Activated CD4-positive, alpha-beta T cell treated with anti-CD3 and anti-CD28 coated beads, Interleukin-2, Interleukin-6, amounts not matched to agents 100 ng/mL and 50 ng/mL, durations not matched to agents 16 hours and 8 hours (primary cell): ENCODE measurements around the gene FOXD4.
A peak's percentile ranks its signal among the peaks of the same experiment; 100 is the strongest.
"Not testable (repeated sequence)": the region's sequence is repeated elsewhere in the genome, so short reads cannot be mapped to it uniquely, and the experiment has no call there.

ENCODE experiments used
- DNase-seq: peaks from one replicate; pipeline ENCODE4 v3.0.0-alpha.2; 2020

Gene FOXD4

GRCh38 chr9:117995-118467 is at the start of gene FOXD4:
Gene FOXD4, minus strand, starts transcription at chr9:118417. Its CDS starts 298 bp downstream, at chr9:118119.
- not testable (repeated sequence) for DNase-seq

- not testable (repeated sequence) for DNase-seq
Observed at GRCh38 chr9:159871-160270, 41.7 kb upstream of the FOXD4 start.

- not testable (repeated sequence) for DNase-seq
Observed at GRCh38 chr9:151173-151572, 33.0 kb upstream of the FOXD4 start.

GRCh38 chr9:139880-140279 is 21.7 kb upstream of the FOXD4 start:
- not testable (repeated sequence) for DNase-seq

- peak; percentile 41 for DNase-seq
Observed at GRCh38 chr9:117144-117994, 848 bp downstream of the FOXD4 start.

GRCh38 chr9:116239-117077 is 1.8 kb downstream of the FOXD4 start:
- not testable (repeated sequence) for DNase-seq

- not testable (repeated sequence) for DNase-seq
Observed at GRCh38 chr9:115118-115451, 3.1 kb downstream of the FOXD4 start.

DNA sequence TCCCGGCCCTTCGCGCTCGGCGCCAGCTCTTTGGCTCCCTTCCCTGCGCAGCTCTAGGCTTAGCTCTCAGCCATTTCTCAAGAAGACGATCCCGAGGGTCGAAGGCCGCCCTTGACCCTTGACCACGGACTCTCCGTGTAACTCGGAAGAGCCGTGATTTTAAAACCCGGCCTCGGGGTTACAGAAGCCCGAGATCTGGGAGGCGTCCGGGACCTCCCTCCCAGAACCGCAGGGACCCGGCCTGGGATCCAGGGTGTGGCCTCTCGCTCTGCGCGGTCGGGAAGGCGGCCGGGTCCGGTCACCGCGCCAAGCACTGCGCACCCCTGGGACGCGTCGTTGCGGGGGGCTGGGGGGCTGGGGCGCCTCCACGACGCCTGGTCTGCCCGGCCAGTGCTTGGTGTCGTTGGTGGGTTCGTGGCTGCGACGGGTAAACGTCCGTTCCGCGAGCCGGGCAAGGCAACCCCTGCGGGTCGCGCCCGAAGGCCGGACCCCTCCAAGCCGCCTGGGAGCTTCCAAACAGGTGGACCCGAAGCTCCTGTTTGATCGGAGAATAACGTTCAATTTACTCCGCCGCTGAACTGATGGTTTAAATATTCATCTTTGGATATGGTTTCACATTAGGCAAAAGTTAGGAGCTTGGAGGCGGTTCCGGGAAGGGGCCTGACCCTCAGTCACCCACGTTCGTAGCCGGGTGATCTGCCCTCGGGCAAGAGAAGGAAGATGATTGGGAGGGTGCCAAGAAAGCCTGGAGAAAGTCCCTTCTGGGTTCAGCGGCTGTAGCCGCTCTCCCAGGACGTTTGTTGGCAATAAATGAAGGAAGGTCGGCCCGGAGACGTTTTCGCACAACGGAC is 3.7 kb downstream of the FOXD4 start:
- not testable (repeated sequence) for DNase-seq

DNA sequence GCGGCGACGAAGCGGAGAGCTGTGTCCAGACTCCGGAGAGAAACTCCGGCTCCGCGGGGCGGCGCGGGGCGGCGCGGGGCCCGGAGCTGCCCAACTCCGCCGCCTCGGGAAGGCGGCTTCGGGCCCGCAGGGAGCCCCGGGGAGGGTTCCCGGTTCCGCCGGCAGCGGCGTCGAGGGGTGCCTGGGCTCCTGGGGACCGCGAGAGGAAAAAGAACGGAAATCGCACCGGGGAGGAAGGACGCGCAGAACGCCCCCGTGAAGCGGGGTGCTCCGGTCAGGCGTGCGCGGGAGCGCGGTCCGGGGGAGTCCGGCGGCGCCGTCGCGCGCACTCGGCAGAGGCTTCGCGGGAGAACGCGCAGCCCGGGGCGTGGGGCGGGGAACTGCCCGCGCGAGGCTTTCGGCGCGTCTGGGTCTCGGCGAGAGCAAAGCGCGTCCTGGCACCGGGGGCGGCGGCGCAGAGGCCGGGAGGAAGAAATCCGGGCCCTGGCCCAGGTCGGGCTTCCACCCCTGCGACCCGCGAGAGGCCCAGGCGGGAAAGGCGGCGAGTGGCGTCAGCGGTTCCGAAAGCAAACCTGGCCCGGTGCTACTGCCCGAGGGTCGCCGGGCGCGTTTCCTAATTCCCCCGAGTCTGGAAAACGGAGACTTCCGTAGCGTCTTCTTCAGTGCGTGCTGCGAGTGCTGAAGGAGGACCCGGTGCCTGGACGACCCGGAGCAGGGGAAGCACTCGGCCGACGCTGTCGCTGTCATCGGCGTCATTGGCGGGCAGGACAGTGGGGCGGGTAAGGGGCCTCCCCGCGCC is 4.5 kb downstream of the FOXD4 start:
- peak; percentile 46 for DNase-seq

- DNase-seq: not testable (repeated sequence)
Observed at GRCh38 chr9:112589-113467, 5.4 kb downstream of the FOXD4 start.

DNA sequence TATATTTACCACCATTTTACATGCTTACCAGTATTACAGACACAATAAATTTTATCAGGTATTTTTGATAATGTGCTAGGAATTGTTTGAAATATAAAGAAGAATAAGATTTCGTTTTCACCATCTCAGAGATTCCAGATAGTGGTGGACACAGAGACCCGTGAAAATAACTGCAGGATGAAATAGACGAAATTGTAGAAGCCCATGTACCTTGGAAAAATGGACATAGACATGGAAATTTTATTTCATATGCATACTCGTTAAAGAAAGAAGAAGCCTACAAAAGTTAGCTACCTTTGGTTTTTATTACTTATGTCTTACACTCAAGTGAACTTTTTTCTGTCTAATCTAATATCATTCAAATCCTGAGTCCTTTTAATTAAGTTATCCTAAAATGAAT is 7.5 kb downstream of the FOXD4 start:
- not testable (repeated sequence) for DNase-seq

DNA sequence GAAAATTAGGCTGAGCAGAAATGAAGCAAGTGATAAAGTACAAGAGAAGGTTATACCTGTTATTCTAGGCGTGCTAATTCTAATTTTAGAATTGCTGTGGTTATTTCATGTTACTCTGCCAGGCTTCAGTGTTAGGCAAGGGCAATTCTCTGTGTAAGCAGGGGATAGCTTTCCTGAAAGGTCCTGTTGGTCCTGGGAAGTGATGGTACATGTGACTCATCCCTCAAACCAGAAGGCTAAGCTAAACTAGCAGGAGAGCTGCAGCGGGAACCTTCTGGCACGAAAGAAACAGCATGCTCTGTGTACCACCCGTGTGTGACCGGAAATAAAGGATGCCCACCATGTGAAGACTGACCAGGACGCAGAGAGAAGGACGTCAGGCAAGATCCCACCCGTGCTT is 8.7 kb downstream of the FOXD4 start:
- DNase-seq: not testable (repeated sequence)

DNA sequence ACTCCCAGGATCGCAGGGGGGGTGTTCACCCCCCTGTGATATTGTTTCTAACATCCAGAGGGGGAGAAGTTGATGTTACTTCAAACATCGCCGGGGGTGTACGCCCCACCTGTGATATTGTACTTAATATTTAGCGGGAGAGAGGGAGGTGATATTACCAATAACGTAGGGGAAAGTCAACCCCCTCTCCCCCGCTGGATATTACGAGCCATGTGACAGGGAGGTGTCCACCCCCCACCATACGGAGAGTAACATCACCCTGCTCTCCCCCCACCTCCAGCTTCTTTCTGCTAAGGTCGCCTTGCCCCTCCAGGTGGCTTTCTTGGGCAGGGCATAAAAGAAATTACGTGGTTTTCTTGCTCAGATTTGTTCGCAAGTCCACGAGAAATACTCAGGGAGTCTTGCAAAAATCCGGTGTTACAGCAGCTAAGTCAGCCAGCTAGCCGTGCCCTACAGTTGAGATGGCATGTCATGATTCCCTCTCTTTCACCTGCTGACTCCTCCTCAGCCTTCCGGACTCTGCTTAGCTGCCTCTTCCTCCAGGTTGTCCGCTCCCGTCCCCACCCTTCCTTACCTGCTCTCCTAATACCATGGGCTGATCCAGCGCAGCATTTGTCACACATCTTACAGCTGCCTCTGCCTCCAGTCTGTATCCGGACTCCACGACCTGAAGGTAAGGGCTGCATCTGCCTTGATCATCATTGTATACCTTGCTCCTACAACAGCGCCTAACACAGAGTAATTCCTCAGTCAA is 9.3 kb downstream of the FOXD4 start:
- DNase-seq: not testable (repeated sequence)

DNA sequence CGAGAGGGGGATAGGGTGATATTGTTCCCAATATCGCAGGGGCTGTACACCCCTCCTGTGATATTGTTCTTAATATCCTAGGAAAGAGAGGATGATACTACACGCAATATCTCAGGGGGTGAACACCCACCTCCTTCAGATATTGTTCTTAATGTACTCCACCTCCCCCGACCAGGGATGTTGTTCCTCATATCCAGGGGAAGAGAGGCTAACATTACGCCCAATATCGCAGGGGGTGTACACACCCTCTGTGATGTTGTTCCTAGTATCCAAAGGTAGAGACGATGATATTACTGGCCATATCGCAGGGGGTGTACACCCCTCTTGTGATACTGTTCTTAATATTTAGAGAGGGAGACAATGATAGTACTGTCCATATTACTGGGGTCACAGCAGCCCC is 12.2 kb downstream of the FOXD4 start:
- not testable (repeated sequence) for DNase-seq

GRCh38 chr9:100430-100829 is 17.8 kb downstream of the FOXD4 start:
- not testable (repeated sequence) for DNase-seq

- not testable (repeated sequence) for DNase-seq
Observed at GRCh38 chr9:99867-100266, 18.4 kb downstream of the FOXD4 start.

- DNase-seq: not testable (repeated sequence)
Observed at GRCh38 chr9:98775-99174, 19.4 kb downstream of the FOXD4 start.

DNA sequence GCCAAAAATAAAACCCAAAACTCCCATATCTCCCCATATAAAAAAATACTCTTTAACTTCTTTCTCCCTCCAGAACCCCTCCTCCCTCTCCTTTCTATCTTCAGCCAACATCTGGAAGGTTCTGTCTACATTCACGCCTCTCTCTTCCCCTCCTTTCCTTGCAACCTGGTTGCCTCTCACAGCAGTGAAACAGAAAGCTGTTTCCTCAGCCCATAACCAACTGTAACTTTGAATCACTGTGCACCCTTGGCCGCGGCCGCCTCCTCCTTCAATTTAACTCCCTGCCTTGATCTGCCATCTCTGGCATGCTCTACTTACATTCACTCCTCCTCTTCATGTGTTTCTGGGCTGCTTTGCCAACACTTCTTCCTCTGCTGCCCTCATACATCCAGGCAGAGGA is 23.2 kb downstream of the FOXD4 start:
- DNase-seq: not testable (repeated sequence)

DNA sequence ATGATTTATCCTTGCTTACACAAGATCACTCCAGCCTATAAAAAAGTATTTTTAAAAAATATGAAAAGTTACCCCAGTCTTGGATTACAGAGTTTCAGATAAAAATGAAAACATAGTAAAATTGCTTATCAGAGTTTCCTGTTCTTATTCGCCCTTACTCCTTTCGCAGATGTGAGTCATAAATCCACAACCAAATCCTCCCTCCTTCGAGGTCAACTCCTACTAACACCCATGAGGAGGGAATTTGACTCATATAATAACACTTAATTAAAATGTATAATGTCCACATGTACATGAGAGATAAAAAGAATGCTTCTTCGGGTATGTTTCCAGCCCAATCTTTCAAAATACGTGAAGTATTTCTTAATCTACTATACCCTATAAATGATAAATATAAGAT is 23.9 kb downstream of the FOXD4 start:
- not testable (repeated sequence) for DNase-seq

GRCh38 chr9:93909-94308 is 24.3 kb downstream of the FOXD4 start:
- DNase-seq: not testable (repeated sequence)
